HUDEP-2 (cell line): ENCODE measurements around the gene RELA.
A peak's percentile ranks its signal among the peaks of the same experiment; 100 is the strongest.

ENCODE experiments used
- DNase-seq, 76 experiments: peaks; one replicate each; lab custom pipeline; 2025; ENCODE audit not compliant: unreplicated experiment in 76 of 76; lab: John Stamatoyannopoulos, UW

The RELA gene

DNA sequence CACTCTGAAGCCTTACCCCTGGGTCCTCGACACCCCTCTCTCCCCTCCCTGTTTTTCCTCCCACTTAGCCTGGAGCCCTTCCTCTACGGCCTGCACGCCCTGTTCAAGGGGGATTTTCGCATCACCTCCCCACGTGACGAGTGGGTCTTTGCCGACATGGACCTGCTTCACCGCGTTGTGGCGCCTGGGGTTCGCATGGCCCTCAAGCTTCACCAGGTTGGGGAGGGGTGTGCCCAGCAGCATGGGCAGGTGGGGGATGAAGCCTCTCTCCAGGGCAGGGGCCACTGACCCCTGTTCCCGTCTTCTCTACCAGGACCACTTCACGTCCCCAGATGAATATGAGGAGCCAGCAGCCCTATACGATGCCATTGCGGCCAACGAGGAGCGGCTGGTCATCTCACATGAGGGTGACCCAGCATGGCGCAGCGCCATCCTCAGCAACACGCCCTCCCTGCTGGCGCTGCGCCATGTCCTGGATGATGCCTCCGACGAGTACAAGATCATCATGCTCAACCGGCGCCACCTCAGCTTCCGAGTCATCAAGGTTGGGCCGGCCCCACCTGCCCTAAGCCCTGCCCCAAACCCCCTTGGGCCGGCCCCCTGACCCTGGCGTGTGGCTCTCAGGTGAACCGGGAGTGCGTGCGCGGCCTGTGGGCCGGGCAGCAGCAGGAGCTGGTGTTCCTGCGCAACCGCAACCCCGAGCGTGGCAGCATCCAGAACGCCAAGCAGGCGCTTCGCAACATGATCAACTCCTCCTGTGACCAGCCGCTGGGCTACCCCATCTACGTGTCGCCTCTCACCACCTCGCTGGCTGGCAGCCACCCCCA is 27.6 kb downstream of the RELA start:
- DNase-seq, result peak in 3 of 76 experiments; percentile 6 to 20 (median 16)

DNA sequence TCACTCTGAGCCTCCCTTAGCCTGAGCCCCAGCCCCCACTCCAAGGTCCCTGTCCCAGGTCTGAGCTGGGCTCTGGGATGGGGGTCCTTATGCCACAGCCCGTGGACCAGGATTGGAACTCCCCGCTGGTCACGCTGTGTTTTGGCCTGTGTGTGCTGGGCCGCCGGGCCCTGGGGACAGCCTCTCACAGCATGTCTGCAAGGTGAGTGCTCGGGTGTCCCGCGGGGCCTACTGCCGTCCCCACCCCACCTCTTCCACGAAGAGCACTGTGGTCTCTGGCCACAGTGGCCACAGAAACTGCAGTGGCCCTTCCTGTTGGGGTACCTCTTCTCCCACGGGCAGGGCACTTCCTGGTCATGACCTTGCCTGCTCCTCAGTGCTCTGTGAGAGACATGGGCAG is 28.3 kb downstream of the RELA start:
- no peak for DNase-seq

DNA sequence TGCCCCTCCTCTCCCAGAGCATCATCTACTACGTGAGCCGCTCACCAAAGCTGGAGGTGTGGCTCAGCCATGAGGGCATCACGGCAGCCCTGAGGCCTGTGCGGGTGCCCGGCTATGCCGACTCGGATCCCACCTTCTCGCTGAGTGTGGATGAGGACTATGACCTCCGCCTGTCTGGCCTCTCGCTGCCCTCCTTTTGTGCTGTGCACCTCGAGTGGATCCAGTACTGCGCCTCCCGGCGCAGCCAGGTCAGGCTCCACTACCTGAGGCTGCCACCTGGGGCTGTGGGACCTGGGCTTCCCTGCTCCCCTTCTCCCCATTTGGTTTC is 28.6 kb downstream of the RELA start:
- no peak for DNase-seq

DNA sequence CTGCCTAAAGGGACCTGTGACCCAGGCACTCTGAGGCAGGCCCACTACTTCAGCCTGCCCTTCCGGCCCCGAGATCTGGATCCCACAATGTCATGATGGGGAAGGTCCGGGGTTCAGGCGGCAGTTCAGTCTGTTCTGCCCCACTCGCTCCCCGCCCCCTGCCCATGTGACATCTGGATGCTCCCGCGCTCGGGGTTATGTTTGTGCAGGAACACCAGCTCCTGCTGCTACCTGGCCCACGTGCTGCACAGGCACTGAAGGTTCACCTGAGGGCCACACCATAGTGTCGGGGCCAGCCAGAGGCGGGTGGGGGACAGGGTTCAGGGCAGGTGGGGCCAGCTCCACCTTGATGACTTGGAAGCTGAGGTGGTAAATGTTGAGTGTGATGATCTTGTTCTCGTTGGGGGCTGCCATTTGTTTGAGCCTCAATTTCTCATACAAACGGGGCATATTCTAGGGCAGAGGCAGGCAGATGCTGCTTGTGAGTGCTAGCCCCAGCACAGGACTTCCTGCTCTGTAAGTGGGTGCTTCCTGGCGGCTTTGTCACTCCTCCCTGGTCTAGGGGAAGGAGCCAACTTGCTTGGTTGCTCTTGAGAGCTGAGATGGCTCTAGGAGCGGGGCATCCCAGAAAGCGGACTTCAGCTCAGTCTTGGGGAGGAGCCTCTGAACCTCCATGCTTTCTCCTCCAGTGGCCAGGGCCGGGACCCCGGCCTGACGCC is 29.2 kb downstream of the RELA start:
- no peak for DNase-seq

DNA sequence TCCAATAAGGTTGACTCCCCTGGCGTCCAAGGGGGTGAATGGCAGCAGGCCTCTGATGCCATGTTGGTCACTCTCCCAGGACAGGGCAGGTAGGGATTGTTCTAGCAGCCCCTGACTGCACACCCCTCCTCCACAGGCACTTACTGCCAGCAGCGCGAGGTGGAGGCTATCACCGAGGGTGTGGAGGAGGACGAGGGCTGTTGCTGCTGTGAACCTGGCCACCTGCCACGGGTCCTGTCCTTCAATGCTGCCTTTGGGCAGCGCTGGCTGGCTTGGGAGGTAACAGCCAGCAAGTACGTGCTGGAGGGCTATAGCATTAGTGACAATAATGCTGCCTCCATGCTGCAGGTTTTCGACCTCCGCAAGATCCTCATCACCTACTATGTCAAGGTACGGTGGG is 32.5 kb downstream of the RELA start:
- DNase-seq, result peak in 6 of 76 experiments; percentile 8 to 34 (median 12)

DNA sequence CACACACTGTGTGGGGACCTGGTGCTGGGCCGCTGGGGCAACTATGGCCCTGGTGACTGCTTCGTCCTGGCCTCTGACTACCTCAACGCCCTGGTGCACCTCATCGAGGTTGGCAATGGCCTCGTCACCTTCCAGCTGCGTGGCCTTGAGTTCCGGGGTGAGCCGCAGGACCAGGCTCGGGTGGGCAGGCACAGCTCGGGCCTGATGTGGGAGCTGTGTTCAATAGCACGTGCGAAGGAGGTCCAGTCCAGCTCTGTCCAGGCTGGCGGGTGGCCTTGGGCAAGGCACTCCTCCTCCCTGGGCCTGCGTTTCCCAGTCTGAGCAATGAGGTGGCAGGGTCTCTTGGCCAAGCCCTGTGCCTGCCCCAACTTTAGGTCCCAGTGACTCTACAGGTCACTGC is 33.1 kb downstream of the RELA start:
- DNase-seq, result no peak

DNA sequence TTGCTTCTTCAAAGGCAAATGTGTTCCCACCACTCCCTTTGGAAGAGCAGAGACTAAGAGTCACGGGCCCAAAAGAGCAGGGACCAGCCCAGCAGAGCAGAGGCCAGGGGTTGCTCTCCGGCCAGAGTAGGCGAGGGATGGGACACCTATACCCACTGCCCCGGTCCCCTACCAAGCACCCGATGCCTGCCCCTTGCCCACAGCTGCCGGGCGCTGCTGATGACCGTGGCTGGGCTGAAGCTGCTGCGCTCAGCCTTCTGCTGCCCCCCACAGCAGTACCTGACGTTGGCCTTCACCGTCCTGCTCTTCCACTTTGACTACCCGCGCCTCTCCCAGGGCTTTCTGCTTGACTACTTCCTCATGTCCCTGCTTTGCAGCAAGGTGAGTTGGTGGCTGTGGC is 35.5 kb downstream of the RELA start:
- DNase-seq, result no peak

DNA sequence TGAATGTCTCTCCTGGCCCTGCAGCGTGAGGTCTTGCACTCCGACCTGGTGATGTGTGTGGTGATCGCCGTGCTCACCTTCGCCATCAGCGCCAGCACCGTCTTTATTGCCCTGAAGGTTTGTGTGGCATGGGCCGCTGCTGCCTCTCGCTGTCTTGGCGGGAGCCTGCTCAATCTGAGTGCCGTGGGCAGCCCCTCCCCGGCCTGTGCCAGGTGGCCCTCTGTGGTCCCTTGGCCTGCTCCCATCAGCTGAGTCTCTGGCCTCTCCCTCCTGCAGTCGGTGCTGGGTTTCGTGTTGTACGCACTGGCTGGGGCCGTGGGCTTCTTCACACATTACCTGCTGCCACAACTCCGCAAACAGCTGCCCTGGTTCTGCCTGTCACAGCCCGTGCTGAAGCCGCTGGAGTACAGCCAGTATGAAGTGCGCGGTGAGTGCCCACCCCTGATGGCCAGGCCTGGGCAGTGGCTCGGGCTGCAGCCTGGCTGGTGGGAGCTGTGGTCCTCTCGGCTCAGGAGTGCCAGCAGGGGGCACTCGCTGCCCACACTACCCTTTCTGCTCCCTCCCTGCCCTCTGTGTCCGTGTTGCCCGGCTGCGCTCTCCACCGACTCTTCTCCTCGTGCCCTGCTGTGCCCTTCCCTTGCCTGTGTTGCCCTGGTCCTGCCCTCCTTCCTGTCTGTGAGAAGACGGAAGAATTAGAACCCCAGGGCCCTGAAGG is 36.9 kb downstream of the RELA start:
- peak in 45 of 76 experiments; percentile 3 to 48 (median 29) for DNase-seq

DNA sequence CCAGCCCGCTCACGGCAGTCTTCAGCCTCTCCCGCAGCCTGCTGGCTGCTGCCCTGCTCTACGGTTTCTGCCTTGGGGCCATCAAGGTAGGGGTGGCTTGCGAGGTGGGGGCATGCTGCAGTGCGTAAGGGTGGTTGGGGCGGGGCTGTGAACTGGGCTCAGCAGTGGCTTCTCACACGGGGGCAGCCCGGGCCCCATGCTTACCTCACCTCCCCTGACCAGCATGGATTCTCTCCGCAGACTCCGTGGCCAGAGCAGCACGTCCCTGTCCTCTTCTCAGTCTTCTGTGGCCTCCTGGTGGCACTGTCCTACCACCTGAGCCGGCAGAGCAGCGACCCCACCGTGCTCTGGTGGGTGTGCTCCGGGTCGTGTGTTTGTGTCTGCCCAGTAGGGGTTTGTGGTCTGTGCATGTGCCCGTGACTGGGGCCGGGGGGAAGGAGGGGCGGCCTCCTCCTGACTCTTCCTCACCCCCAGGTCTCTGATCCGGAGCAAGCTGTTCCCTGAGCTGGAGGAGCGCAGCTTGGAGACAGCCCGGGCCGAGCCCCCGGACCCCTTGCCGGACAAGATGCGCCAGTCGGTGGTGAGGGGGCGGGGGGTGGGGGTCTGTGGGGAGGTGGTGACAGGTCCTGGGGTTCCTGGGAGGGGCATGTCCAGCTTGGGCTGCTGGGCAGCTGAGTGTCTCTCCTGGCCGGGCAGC is 37.6 kb downstream of the RELA start:
- no peak for DNase-seq

DNA sequence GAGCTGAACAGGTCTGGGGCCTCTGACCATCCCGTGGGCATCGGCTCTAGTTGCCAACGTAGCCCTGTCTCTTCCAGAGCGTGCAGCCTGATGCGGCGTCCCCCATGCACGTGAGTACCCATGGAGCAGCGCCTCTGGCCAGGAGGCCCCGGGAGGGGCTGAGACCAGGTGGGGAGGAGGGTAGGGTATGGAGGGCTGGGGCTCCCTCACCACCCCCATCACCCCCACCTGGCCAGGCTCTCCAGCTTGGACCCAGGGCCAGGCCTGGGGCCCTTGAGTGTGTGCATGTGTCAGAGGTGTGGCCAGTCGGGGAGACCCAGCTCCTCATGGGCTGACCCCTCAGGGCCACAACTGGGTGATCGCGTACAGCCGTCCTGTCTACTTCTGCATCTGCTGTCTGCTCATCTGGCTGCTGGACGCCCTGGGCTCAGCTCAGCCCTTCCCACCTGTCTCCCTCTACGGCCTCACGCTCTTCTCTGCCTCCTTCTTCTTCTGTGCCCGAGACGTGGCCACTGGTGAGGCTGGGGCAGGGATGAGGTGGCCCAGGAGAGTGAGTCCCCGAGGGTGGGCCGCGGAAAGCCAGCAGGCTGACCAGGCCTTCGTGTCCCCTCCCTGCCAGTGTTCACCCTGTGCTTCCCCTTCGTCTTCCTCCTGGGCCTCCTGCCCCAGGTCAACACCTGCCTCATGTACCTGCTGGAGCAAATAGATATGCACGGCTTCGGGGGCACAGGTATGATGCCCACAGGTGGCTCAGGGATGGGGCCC is 38.7 kb downstream of the RELA start:
- no peak for DNase-seq

DNA sequence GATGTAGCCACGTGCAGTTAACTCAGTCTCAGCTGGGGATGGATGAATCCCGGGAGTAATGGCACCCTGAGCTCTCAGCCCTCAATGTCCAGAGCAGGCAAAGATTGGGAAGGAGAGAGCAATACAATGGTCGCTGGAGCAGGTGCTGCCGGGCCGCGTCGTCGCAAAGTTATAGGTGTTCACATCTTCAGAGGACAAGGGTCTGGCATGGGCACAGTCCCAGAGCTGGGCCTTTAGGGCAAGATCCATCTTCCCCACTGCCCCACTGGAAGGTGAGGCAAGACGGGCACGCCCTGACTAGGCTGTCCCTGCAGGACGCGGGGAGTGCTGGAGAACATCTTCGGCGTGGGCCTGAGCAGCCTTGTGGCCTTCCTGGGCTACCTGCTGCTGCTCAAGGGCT is 39.5 kb downstream of the RELA start:
- DNase-seq, result no peak

DNA sequence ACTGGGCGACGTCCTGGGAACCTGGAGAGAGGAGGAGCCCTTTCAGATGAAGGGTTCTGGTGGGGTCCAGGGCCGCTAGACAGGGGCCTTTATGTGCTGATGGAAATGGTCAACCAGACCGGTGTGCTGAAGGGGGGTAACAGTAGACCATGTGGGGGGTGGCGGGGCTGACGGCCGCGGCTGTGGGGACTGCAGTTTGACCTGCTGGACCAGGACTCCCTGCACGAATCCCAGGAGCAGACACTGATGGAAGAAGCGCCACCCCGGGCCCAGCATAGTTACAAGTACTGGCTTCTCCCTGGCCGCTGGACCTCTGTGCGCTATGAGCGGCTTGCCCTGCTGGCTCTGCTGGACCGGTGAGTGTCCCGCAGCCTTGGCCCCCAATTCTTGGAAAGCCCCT is 40.7 kb downstream of the RELA start:
- no peak for DNase-seq

DNA sequence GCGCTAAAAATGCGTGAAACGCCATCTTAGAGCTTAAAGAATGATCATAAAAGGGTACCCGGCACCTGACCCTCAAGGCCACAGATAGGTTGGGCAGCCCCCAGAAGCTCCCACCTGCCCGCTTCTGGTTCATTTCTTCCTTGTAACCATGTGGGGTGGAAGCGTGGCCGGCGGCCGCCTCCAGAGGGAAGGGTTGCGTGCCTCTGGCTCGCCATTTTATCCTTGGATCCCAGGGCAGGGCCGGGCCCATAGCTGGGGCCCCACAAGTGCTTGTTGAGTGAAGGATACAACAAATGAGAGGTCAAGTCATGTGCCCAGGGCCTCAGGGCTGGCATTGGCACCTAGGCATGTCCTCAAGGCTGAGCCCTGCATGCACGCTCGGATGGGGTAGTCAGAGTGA is 41.3 kb downstream of the RELA start:
- no peak for DNase-seq

DNA sequence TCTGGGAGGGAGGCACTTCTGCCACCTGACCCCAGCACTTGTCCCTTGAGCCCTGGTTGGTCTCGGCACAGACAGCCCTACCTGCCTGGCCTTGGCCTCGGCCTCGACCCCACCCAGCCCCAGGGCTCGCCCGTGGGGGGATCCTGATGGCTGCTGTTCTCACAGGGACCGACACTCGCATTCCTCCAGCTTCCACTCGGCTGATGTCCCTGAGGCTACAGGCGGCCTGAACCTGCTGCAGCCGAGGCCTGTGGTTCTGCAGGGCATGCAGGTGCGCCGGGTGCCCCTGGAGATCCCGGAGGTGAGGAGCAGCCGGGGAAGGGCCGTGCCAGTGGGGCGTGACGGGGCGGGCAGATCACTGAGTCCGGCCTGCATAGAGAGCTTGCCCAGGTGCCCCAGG is 42.0 kb downstream of the RELA start:
- no peak for DNase-seq

DNA sequence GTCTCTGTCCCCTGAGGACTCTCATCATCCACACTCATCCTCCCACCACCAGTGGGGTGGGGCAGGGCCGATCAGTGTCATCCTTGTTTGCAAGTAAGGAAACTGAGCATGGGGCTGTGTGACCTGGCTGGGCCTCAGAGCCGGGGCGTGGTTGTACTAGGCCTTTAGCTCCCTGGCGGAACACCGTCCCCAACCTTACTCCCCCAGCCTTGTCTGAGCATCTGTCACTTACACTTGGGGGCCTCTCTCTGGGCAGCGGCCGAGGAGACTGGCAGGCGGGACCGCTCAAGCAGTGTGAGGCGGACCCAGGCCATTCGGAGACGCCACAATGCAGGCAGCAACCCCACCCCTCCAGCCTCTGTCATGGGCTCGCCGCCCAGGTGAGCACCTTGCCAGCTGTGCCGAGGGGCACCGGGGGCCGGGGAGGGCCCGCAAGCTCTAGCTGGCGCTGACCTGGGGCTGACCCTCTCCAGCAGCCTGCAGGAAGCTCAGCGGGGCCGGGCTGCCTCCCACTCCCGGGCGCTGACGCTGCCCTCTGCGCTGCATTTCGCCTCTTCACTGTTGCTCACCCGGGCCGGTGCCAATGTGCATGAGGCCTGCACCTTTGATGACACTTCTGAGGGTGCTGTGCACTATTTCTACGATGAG is 43.3 kb downstream of the RELA start:
- no peak for DNase-seq

DNA sequence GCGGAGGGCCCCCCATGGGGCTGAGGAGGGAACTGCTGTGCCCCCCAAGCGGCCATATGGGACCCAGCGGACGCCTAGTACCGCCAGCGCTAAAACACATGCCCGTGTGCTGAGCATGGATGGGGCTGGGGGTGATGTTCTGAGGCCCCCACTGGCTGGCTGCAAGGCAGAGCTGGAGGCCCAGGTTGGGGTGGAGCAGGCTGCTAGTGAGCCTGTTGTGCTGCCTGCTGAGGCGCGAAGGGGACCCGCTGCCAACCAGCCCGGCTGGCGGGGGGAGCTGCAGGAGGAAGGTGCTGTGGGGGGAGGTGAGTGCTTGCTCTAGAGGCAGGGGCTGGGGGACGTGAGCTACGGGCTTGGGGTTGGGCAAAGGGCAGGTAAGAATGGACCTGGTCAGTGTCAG is 44.0 kb downstream of the RELA start:
- DNase-seq, result no peak

DNA sequence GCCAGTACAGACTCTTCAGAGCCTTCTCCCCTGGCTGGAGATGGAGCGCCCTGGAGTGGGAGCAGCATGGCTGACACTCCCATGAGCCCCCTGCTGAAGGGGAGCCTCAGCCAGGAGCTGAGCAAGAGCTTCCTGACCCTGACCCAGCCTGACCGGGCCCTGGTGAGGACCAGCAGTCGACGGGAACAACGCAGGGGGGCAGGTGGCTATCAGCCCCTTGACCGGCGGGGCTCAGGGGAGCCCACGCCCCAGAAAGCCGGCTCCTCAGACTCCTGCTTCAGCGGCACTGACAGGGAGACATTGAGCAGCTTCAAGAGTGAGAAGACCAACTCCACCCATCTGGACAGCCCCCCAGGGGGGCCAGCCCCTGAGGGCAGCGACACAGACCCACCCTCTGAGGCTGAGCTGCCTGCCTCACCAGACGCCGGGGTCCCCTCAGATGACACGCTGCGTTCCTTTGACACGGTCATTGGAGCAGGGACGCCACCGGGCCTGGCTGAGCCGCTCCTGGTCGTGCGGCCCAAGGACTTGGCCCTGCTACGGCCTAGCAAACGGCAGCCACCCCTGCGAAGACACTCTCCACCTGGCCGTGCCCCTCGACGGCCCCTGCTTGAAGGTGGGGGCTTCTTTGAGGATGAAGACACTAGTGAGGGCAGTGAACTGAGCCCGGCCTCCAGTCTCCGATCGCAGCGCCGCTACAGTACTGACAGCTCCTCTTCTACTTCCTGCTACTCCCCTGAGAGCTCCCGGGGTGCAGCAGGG is 44.5 kb downstream of the RELA start:
- no peak for DNase-seq

DNA sequence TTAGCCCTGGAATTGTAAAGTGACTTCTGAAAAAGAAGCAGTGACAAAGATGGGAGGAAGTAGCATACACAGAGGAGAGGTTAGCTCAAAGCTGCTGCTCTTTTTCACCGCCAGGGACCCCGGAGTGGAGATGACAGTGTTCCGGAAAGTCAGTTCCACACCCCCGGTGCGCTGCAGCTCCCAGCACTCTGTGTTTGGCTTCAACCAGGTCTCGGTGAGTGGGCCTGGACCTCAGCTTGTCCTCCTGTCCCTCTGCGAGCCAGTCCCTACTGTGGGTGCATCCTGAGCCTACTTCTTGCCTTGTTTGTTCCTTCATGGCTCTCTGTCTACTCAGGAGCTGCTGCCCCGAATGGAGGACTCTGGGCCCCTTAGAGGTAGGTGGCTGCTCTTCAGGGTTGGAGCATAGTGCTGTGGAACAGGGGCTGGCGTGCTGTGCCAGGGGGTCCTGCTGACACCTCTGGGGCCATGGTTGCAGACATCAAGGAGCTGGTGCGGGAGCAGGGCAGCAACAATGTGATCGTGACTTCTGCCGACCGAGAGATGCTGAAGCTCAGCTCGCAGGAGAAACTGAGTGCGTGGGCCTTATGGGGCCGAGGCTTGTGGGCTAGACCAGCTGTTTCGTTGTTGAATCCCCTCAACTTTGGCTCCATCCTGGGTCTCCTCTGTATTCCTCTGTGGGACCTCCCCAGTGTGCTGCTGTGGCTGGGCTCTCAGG is 45.4 kb downstream of the RELA start:
- DNase-seq, result no peak

DNA sequence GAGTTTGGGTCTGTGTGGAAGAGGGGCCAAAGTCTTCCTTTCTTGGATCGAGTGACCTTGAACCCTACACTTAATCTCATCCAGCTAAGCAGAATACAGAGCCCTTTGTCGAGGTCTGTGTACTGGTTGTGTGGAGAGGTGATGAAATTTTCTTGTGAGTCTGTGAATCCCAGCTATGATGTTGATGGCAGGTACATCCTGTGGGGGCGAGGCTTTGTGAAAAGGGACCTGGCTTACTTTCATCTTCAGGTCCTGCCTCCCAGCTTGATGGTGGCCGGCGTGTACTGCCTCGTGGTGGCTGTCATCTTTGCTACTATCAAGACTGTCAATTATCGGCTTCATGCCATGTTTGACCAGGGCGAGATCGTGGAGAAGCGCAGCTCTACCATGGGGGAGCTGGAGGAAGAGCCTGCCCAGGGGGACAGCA is 46.1 kb downstream of the RELA start:
- no peak for DNase-seq
